ENCODE data around the gene ABHD14A.

GRCh38 chr3:51983578-51984268, 8.9 kb downstream of the ABHD14A start:
- TF ChIP-seq CTCF (optimal IDR thresholded peaks at IDR 0.05 in 1 of 3, IDR thresholded peaks at IDR 0.05 in 1 of 3, conservative IDR thresholded peaks at IDR 0.05 in 1 of 3; ENCODE audit: extremely low read depth in 1 of 3, insufficient read depth in 2 of 3, low read length in 3 of 3) (no peak), EZH2 (IDR thresholded peaks at IDR 0.05; ENCODE audit: low read length) (no peak)

Measured in keratinocyte (primary cell).